Nucleus accumbens (tissue), 56 donors: ENCODE data around the gene PSMB5.
"Not testable (repeated sequence)": the region's sequence is repeated elsewhere in the genome, so short reads cannot be mapped to it uniquely, and the experiment has no call there.

Experiments used
- DNase-seq, 56 donors: peaks; one replicate each; lab custom pipeline; 2025; lab: John Stamatoyannopoulos, UW

Gene PSMB5

GRCh38 chr14:23020143-23021128, 14.3 kb downstream of the PSMB5 start:
- DNase-seq, result no peak

DNA sequence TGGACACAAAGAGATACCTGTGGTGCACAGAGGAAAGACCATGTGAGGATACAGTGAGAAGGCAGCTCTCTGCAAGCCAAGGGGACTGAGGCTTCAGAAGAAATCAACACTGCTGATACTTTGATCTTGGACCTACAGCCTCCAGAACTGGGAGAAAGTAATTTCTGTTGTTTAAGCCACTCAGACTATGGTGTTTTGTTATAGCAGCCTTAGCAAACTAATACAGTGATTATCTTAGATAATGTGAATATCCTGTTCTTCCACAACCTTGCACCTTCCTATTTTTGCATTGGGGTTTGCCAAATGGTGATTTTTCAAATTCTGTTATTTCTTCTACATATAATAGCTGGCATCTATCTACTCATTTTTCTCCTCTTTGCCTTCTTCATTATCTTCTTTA, 16.6 kb downstream of the PSMB5 start:
- DNase-seq, result no peak

DNA sequence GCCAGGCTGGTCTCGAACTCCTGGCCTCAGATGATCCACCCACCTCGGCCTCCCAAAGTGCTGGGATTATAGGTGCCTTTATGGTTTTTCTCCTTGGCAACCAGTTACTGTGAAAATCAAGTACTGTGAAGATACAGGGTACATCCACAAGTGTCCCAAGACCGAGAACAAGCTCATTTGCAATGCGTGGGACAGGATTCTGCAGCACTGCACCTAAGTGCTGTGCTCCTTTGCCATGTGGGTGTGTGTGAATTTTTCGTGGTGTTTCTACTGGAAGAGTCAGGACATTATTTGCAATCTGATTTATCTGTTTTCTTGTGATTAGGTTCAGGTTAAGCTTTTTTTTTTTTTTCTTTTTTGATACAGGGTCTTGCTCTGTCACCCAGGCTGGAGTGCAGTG, 17.6 kb downstream of the PSMB5 start:
- no peak for DNase-seq

DNA sequence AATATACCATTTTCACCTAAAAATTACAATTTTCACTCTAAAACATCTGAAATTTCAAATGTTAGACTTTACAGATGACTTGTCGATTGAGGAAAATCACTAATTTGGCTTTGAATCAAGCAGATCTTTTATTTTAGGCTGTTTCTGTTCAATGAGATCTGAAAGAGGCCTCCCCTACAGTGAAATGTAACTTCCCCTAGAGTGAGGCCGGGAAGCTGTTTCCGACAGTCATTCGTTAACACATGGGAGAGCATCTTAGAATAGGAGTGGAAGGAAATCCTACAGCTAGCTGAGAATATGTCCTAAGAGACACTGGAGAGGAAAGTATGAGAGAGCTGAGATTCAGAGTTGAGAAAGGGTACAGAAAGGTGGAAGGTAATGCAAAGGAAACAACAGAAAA, 19.1 kb downstream of the PSMB5 start:
- no peak for DNase-seq

DNA sequence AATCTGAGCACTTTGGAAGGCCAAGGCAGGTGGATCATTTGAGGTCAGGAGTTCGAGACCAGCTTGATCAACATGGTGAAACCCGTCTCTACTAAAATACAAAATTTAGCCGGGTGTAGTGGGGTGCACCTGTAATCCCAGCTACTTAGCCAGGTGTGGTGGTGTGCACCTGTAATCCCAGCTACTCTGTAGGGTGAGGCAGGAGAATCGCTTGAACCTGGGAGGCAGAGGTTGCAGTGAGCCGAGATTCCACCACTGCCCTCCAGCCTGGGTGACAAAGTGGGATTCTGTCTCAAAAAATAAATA, 21.0 kb downstream of the PSMB5 start:
- DNase-seq, result not testable (repeated sequence)

DNA sequence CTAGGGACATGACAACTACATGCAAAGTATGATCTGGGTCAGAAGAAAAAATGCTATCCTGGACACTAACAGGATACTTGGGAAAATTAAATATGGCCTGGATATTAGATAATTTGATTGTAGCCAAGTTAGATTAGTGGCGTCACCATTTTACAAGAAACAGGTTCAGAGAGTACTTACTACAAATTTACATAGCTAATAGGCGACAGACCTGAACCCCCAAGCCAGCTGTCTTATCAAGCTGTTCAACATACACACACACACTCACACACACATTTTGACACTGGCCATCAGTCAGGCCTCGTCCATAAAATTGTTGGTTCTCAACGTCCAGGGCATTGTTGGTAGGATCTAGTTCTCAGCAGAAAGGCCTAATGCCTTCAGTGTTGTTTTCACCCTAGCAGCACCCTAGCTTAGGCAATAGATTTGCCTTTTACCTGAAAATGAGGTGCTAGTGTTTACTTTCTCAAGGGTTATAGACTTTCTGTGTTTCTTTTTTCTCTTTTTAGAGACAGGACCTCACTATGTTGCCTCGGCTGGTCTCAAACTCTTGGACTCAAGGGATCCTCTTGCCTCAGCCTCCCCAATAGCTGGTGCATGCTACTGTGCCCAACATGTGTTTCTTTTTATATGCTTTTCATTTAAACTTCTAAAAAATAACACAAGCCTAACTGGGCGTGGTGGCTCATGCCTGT, 21.5 kb downstream of the PSMB5 start:
- no peak for DNase-seq

DNA sequence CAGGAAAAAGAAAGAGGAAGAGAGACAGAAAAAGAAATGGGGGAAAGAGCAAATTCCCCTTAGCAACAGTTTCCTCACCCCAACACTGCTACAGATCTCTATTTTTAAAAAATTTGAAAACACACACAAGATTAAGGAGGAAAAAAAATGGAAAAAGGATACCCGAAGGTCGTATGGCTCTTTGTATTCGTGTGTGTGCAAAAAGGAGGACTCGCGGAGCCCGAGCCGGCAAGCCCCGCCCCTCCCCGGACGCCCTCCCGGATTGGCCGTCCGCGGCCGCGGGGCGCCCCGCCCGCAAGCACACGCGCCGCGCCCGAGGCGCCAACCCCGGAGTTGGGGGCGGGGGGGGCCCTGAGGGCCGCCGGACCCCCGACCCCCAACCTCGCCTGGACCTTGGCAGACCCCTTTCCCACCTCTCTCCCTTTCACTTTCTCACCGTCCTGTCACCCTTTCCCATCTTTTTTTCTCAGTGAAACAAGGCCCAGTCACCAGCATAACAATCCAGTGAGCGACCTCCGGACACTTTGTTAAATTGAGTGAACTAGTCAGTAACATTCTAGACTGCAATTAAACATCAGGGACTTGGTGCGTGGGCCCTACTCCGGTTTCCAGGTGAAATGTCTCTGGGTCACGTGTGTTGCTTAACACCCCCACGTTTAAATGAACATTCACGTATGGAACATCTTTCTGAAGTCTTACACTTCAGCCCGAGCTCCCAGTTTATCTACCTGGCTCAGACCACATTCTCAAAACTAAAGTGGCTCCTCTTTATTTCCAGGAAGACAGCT, 24.6 kb downstream of the PSMB5 start, which contains the start of gene C14orf93:
TSS of gene C14orf93 (minus strand) at position 205 of the 788 bp plus-strand sequence. CDS start 11,120 bp downstream, outside the sequence.
- DNase-seq, result peak in 49 of 56 donors; percentile 5 to 80 (median 53)

- no peak for DNase-seq
Measured at GRCh38 chr14:23009483-23009938, 25.2 kb downstream of the PSMB5 start.

GRCh38 chr14:23008831-23009230, 25.9 kb downstream of the PSMB5 start:
- no peak for DNase-seq

DNA sequence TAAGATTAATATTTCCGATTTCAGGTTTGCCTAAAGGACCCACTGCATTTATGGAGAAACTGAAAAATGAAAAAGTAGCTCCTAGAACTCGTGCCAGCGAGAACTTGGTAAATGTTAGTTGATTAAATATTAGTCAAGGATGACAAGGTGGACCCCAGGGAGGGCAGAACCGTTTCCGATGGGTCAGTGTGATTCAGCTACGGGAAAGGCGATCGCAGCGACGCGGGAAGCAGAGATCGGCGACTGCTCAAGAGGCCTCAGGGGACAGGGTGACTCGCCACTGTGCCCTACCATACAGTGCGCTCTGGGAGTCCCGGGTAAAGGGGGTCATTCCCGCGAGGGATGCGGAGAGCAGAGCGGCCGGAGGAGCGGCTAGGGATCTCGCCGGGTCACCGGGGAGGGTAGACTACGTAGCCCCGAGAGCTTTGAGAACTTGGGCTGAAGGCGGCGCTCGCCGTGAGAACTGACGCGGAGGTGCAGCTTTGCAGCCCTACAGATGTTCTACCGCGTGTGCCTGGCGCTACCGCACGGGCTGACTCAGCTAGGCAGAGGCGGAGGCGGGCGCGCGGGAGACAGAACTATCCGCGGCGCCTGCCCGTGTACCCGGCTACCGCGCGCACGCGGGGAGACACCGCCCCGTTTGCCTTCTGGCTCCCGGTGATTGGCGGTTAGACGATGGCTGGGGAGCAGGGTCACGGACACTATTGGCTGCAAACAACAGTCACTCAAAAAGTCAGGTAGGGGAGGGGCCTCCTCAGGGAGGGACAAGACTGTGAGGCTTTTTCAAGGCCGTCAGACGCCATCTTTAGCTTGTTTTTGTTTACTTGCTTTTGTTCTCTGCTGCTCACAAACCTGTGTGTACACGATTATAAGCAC, 27.9 kb downstream of the PSMB5 start:
- peak; percentile 78 to 99 (median 96) for DNase-seq

GRCh38 chr14:23006188-23006534, 28.5 kb downstream of the PSMB5 start:
- no peak for DNase-seq

GRCh38 chr14:23005451-23006187, 29.1 kb downstream of the PSMB5 start:
- DNase-seq, result no peak

DNA sequence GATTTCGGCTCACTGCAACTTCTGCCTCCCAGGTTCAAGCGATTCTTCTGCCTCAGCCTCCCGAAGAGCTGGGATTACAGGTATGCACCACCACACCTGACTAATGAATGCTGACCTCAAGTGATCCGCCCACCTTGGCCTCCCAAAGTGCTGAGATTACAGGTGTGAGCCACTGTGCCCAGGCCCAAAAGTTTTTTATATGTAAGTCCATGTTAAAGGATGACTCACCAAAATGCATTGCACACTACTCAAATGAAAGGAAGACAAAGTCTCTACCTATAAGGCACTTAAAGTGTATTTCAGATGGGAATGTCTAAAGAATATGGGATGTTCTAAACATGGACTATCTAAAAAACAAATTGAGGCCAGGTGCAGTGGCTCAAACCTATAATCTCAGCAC, 30.4 kb downstream of the PSMB5 start:
- DNase-seq, result not testable (repeated sequence)

DNA sequence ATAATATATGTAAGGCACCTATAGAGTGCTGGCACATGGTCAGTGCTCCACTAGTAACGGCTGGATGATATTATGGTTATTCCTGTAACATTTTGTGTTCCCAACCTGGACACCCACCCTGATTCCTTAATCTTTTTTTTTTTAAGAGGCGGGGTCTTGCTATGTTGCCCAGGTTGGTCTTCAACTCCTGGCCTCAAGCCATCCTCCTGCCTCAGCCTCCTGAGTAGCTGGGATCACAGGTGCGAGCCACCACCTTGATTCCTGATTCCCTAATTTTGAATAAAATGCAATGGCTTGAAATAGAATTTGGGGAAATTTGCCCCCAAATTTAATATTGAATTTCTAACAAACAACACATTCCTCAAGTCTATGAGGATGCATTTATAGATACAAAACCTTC, 32.1 kb downstream of the PSMB5 start:
- no peak for DNase-seq

GRCh38 chr14:23000860-23001259, 33.8 kb downstream of the PSMB5 start:
- DNase-seq, result no peak

- DNase-seq, result no peak
Measured at GRCh38 chr14:22998329-22999012, 36.2 kb downstream of the PSMB5 start.

- no peak for DNase-seq
Measured at GRCh38 chr14:22997676-22998323, 36.9 kb downstream of the PSMB5 start.
